A673 (cell line): ENCODE results near the gene SRGAP2C.
"Not testable (repeated sequence)": the region's sequence is repeated elsewhere in the genome, so short reads cannot be mapped to it uniquely, and the experiment has no call there.

ENCODE experiments used
- CTCF ChIP-seq: fragments of 300-800, 200-600 bp; sonication (generic); conservative IDR thresholded peaks from 2 replicates; pipeline ENCODE4 v1.5.1; 2017; ENCODE audit warnings: low read depth, mild to moderate bottlenecking, antibody characterized with exemption, low read length, moderate library complexity, mixed read lengths
- EZH2 ChIP-seq: fragments of 200-600 bp; sonication (generic); IDR thresholded peaks from 2 replicates; pipeline ENCODE4 v1.6.1; 2017; ENCODE audit warnings: borderline replicate concordance, low read depth, mild to moderate bottlenecking, mixed read lengths, antibody characterized with exemption, low read length; ENCODE audit not compliant: poor library complexity, severe bottlenecking

GRCh38 chr1:121318687-121319086 is 133.9 kb downstream of the SRGAP2C start:
- not testable (repeated sequence) for TF ChIP-seq CTCF, EZH2
